H1 (cell line): ENCODE measurements around the gene FARS2. TPM values are rescaled to one million over a fixed set of nuclear protein-coding genes. Genes with fewer than 3 reads are reported as not detected.

Source experiments
- CTCF ChIA-PET: fragments of 300-600 bp; sonication (Branson Sonifier 250); formaldehyde crosslinking; loops from one replicate; lab custom pipeline; 2021; ENCODE audit not compliant: partially characterized antibody; lab: Charles Lee
- POLR2A ChIA-PET: fragments of 300-600 bp; sonication (Branson Sonifier 250); formaldehyde crosslinking; loops from one replicate; lab custom pipeline; 2021; ENCODE audit warnings: inconsistent platforms; ENCODE audit not compliant: partially characterized antibody; lab: Charles Lee
- DNase-seq, 2 experiments: peaks; one replicate each; pipeline versions ENCODE4 v3.0.0 to v3.0.0-alpha.2; 2010 to 2022; ENCODE audit warnings: low spot score in 2 of 2, low read depth in 1 of 2, mixed read lengths in 1 of 2
- FAIRE-seq: peaks from 2 replicates; lab custom pipeline; 2011; peaks lifted over from hg19 to GRCh38; lab: Jason Lieb, UNC
- H2AFZ ChIP-seq: 2 replicates; pipeline ENCODE4 v1.8.1; 2012; ENCODE audit warnings: low read length, inconsistent platforms
- H2AK5ac ChIP-seq: 2 replicates; pipeline ENCODE4 v1.6.1; 2013; ENCODE audit warnings: low read depth, low read length
- H2BK120ac ChIP-seq: replicated peaks from 2 replicates; pipeline ENCODE3; 2013; ENCODE audit warnings: low read depth, low read length, inconsistent platforms
- H2BK12ac ChIP-seq: 2 replicates; pipeline ENCODE4 v1.6.1; 2013; ENCODE audit warnings: low read depth, low read length
- H2BK15ac ChIP-seq: 2 replicates; pipeline ENCODE4 v1.6.1; 2013; ENCODE audit warnings: low read length
- H2BK20ac ChIP-seq: 2 replicates; pipeline ENCODE4 v1.6.1; 2013; ENCODE audit warnings: low read length
- H2BK5ac ChIP-seq: 2 replicates; pipeline ENCODE4 v1.6.1; 2013; ENCODE audit warnings: low read depth, low read length
- H3K14ac ChIP-seq: 2 replicates; pipeline ENCODE4 v1.6.1; 2013; ENCODE audit warnings: inconsistent platforms; ENCODE audit not compliant: insufficient read length
- H3K18ac ChIP-seq: 2 replicates; pipeline ENCODE4 v1.6.1; 2013; ENCODE audit warnings: low read length; ENCODE audit errors: extremely low read depth
- H3K23ac ChIP-seq: 2 replicates; pipeline ENCODE4 v1.6.1; 2013; ENCODE audit warnings: inconsistent platforms; ENCODE audit not compliant: insufficient read length
- H3K23me2 ChIP-seq: 2 replicates; pipeline ENCODE4 v1.6.1; 2013; ENCODE audit warnings: low read depth, low read length
- H3K27ac ChIP-seq: 2 replicates; pipeline ENCODE4 v1.6.1; 2011; ENCODE audit warnings: low read depth, low read length, inconsistent platforms
- H3K27me3 ChIP-seq, 4 experiments: replicated peaks in 1 of 4; 1 replicate in 1 of 4; 2 replicates in 3 of 4; pipeline versions ENCODE4 v1.6.1 to v1.8.1; 2011 to 2013; ENCODE audit warnings: low read length in 3 of 4, mild to moderate bottlenecking in 3 of 4, inconsistent platforms in 2 of 4, mixed read lengths in 2 of 4, moderate library complexity in 1 of 4; ENCODE audit not compliant: control insufficient read depth in 3 of 4, insufficient read depth in 3 of 4; ENCODE audit errors: extremely low read depth in 1 of 4
- H3K36me3 ChIP-seq, 4 experiments: 2 replicates each; pipeline versions ENCODE4 v1.6.1 to v1.8.1; 2011 to 2013; ENCODE audit warnings: mild to moderate bottlenecking in 4 of 4, low read length in 3 of 4, moderate library complexity in 2 of 4, control low read depth in 1 of 4, inconsistent platforms in 1 of 4; ENCODE audit not compliant: insufficient read depth in 4 of 4, control insufficient read depth in 2 of 4
- H3K4ac ChIP-seq: replicated peaks from 2 replicates; pipeline ENCODE3; 2013; ENCODE audit warnings: low read length, low read depth, mixed read lengths, inconsistent platforms; ENCODE audit not compliant: insufficient read length
- H3K4me1 ChIP-seq, 4 experiments: replicated peaks in 1 of 4; 1 replicate in 1 of 4; 2 replicates in 3 of 4; pipeline versions ENCODE4 v1.6.1 to v1.8.1; 2011 to 2013; ENCODE audit warnings: low read length in 3 of 4, inconsistent platforms in 2 of 4, mixed read lengths in 1 of 4; ENCODE audit not compliant: insufficient read depth in 4 of 4, control insufficient read depth in 3 of 4
- H3K4me2 ChIP-seq, 2 experiments: 2 replicates each; pipeline versions ENCODE4 v1.6.1 to v1.8.1; 2011 to 2013; ENCODE audit warnings: low read depth in 2 of 2, low read length in 2 of 2, control low read depth in 1 of 2, inconsistent platforms in 1 of 2, mild to moderate bottlenecking in 1 of 2; ENCODE audit not compliant: insufficient read depth in 1 of 2
- H3K4me3 ChIP-seq, 4 experiments: fragments of 200-600, 300-600 bp in 1 of 4; sonication (generic), shearing (Covaris generic), sonication (Bioruptor Twin) in 1 of 4; 2 replicates each; pipeline versions ENCODE4 v1.5.1 to v1.8.1; 2011 to 2016; ENCODE audit warnings: low read length in 4 of 4, low read depth in 3 of 4, control low read depth in 2 of 4, inconsistent platforms in 2 of 4, mild to moderate bottlenecking in 2 of 4, mixed read lengths in 1 of 4, moderate library complexity in 1 of 4; ENCODE audit not compliant: insufficient read depth in 2 of 4; ENCODE audit errors: extremely low read depth in 1 of 4
- H3K56ac ChIP-seq: replicated peaks from 2 replicates; pipeline ENCODE3; 2013; ENCODE audit warnings: low read depth, mild to moderate bottlenecking, mixed read lengths, low read length, inconsistent platforms; ENCODE audit not compliant: insufficient read length
- H3K79me1 ChIP-seq: 2 replicates; pipeline ENCODE4 v1.6.1; 2013; ENCODE audit warnings: low read depth, low read length, control low read depth
- H3K79me2 ChIP-seq, 2 experiments: 2 replicates each; pipeline versions ENCODE4 v1.6.1 to v1.8.1; 2012 to 2013; ENCODE audit warnings: low read length in 2 of 2, mild to moderate bottlenecking in 2 of 2, inconsistent platforms in 1 of 2; ENCODE audit not compliant: insufficient read depth in 2 of 2, control insufficient read depth in 1 of 2
- H3K9ac ChIP-seq, 4 experiments: replicated peaks in 1 of 4; 1 replicate in 1 of 4; 2 replicates in 3 of 4; pipeline versions ENCODE4 v1.6.1 to v1.8.1; 2011 to 2013; ENCODE audit warnings: low read depth in 3 of 4, low read length in 3 of 4, control low read depth in 2 of 4, mild to moderate bottlenecking in 2 of 4, moderate library complexity in 2 of 4, inconsistent platforms in 1 of 4; ENCODE audit errors: extremely low read depth in 1 of 4
- H3K9me3 ChIP-seq, 2 experiments: 2 replicates each; pipeline versions ENCODE4 v1.6.1 to v1.8.1; 2012 to 2013; ENCODE audit warnings: mild to moderate bottlenecking in 2 of 2, moderate library complexity in 2 of 2, control low read depth in 1 of 2, inconsistent platforms in 1 of 2, low read depth in 1 of 2, low read length in 1 of 2, mixed read lengths in 1 of 2; ENCODE audit not compliant: insufficient read depth in 2 of 2
- H4K20me1 ChIP-seq, 2 experiments: replicated peaks in 1 of 2; 2 replicates each; pipeline versions ENCODE3 to v1.8.1; 2011 to 2013; ENCODE audit warnings: inconsistent platforms in 2 of 2, low read length in 2 of 2, mild to moderate bottlenecking in 1 of 2; ENCODE audit not compliant: insufficient read depth in 2 of 2, control insufficient read depth in 1 of 2
- H4K5ac ChIP-seq: 2 replicates; pipeline ENCODE4 v1.6.1; 2013; ENCODE audit warnings: low read length, low read depth, mixed read lengths, inconsistent platforms; ENCODE audit not compliant: insufficient read length
- H4K8ac ChIP-seq: 2 replicates; pipeline ENCODE4 v1.8.0; 2013; ENCODE audit warnings: mild to moderate bottlenecking, moderate library complexity, low read length, inconsistent platforms; ENCODE audit not compliant: insufficient read depth; ENCODE audit errors: extremely low read depth
- H4K91ac ChIP-seq: replicated peaks from 2 replicates; pipeline ENCODE3; 2013; ENCODE audit warnings: low read length, mixed read lengths, inconsistent platforms; ENCODE audit not compliant: insufficient read length
- ASH2L ChIP-seq: fragments of 200-600, 300-600 bp; sonication (generic); IDR thresholded peaks from one replicate; pipeline ENCODE4 v1.7.1; 2017; ENCODE audit warnings: low read length
- BCL11A ChIP-seq, 2 experiments: IDR thresholded peaks; one replicate each; pipeline ENCODE4 v1.6.1; 2011; ENCODE audit warnings: low read depth in 2 of 2, low read length in 2 of 2, mild to moderate bottlenecking in 2 of 2
- CEBPB ChIP-seq: IDR thresholded peaks from 2 replicates; pipeline ENCODE4 v1.6.1; 2012; ENCODE audit warnings: low read depth, low read length
- CREB1 ChIP-seq: IDR thresholded peaks from 2 replicates; pipeline ENCODE4 v1.6.1; 2012; ENCODE audit warnings: inconsistent platforms
- GABPA ChIP-seq: IDR thresholded peaks from 2 replicates; pipeline ENCODE4 v1.6.1; 2011; ENCODE audit warnings: mild to moderate bottlenecking, low read length, moderate library complexity, borderline replicate concordance; ENCODE audit not compliant: insufficient read depth
- HDAC2 ChIP-seq, 2 experiments: fragments of 300-600 bp in 1 of 2; sonication (generic) in 1 of 2; IDR thresholded peaks; 2 replicates each; pipeline ENCODE4 v1.6.1; 2011 to 2012; ENCODE audit warnings: low read depth in 2 of 2, low read length in 2 of 2, mild to moderate bottlenecking in 2 of 2, moderate library complexity in 2 of 2, borderline replicate concordance in 1 of 2, inconsistent platforms in 1 of 2
- HDAC6 ChIP-seq: IDR thresholded peaks from one replicate; pipeline ENCODE4 v1.7.1; 2012; ENCODE audit warnings: low read depth, mild to moderate bottlenecking, inconsistent platforms, low read length, moderate library complexity
- POLR2A ChIP-seq, 2 experiments: IDR thresholded peaks; 1 replicate in 1 of 2; 2 replicates in 1 of 2; pipeline ENCODE4 v1.6.1; 2011; ENCODE audit warnings: low read depth in 2 of 2, low read length in 2 of 2, mild to moderate bottlenecking in 2 of 2; ENCODE audit errors: control extremely low read depth in 1 of 2
- RBBP5 ChIP-seq: IDR thresholded peaks from 2 replicates; pipeline ENCODE4 v1.7.1; 2012; ENCODE audit warnings: low read depth, mild to moderate bottlenecking, inconsistent platforms, low read length, moderate library complexity, borderline replicate concordance
- SIN3A ChIP-seq, 2 experiments: IDR thresholded peaks in 1 of 2; conservative IDR thresholded peaks in 1 of 2; 2 replicates each; pipeline ENCODE4 v1.6.1; 2011 to 2012; ENCODE audit warnings: low read length in 2 of 2, improper control_type of control experiment in 1 of 2, low read depth in 1 of 2, mild to moderate bottlenecking in 1 of 2
- TAF1 ChIP-seq: IDR thresholded peaks from 2 replicates; pipeline ENCODE4 v1.6.1; 2011; ENCODE audit warnings: mild to moderate bottlenecking, low read depth, low read length
- TAF7 ChIP-seq: optimal IDR thresholded peaks from 2 replicates; pipeline ENCODE3; 2011; ENCODE audit warnings: low read depth, mild to moderate bottlenecking, inconsistent platforms, low read length, moderate library complexity, borderline replicate concordance
- WGBS, 2 experiments: shearing (Covaris generic) in 1 of 2; methylation state at CpG; one replicate each; pipeline versions ENCODE4 v1.1.6 to v1.1.7; 2013 to 2015; ENCODE audit warnings: low lambda C conversion rate in 2 of 2, mixed read lengths in 2 of 2, inconsistent platforms in 1 of 2, low coverage in 1 of 2, missing lambda C conversion rate in 1 of 2; ENCODE audit not compliant: insufficient replicate concordance in 2 of 2, insufficient coverage in 1 of 2, insufficient read length in 1 of 2; ENCODE audit errors: extremely low coverage in 1 of 2, missing lambda C conversion rate in 1 of 2; 5-methylcytosine and 5-hydroxymethylcytosine counted together
- polyA plus RNA-seq, 7 experiments: library from polyadenylated mRNA; depleted of rRNA in 3 of 7; stranded (reverse) in 5 of 7; unstranded in 2 of 7; fragments of >200 nt in 5 of 7; fragments of 200-250 nt in 2 of 7; gene quantifications; 1 replicate in 5 of 7; 2 replicates in 1 of 7; 4 replicates in 1 of 7; pipeline versions ENCODE4 v1.2.1 to v1.2.3, GENCODE V29; 2011 to 2013; ENCODE audit warnings: missing spikeins in 2 of 7, mixed read lengths in 2 of 7
- total RNA-seq: library from RNA; stranded (reverse); fragmentation: NEBNext Ultra II Directional; extraction: Animal tissue kit (Norgen Biotek cat#: 25700); gene quantifications from 2 replicates; pipeline ENCODE4 v1.2.1, GENCODE V29; 2021
- TF ChIP-seq, protein P1 (sequence below): IDR thresholded peaks from 2 replicates; pipeline ENCODE4 v1.6.1; 2011; ENCODE audit warnings: low read depth, mild to moderate bottlenecking, low read length; ENCODE audit not compliant: insufficient read depth

Gene FARS2
- total and polyA plus RNA-seq, 2 of the 8 experiments (the other 6 are each of a cell fraction or from before 2014, with no cell fraction given): 11.7 to 14.4 TPM

DNA sequence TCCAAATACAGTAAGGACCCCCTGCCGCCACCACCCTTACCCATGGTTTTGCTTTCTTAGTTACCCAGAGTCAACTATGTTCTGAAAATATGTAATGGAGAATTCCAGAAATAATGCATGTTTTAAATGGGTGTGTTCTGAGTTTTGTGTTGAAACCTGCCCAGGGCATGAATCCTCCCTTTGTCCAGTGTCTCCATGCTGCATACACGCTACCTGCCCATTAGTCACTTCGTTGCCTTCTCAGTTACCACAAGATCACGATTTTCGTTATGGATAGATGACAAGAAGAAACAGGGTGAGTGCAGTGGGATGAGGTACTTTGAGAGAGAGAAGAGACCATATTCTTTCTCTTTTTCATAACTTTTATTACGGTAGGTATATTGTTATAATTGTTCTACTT is 10.6 kb downstream of the FARS2 start:
- no peaks in the 10 kb centered on the region for H3K79me2 ChIP-seq
- H4K91ac ChIP-seq: no peak overlapping the region
- ChIA-PET CTCF (no interaction called here), POLR2A (interaction anchor here (0.7 to 1.2 kb wide), 2 partner anchors 9 to 31 kb away, joined by 3 read pairs; no protein-coding TSS in a partner anchor)
- WGBS, 2 experiments: 93% methylated on average over 6 of the region's 6 CpGs; no CpG with 5 or more reads in 1 of the 2 experiments
- DNase-seq (no peak), FAIRE-seq (no peak)
- peaks cover 0 to 3% of the 10 kb centered on the region in 2 experiments for H4K20me1 ChIP-seq
- no peak overlapping the region for H3K23ac ChIP-seq
- no peaks in the 10 kb centered on the region; the same call in 1 of the 2 replicates for H3K79me1 ChIP-seq
- H2BK20ac ChIP-seq: no peak overlapping the region
- no peak overlapping the region for H3K9ac ChIP-seq
- no peaks in the 10 kb centered on the region; a peak in 1 of 8 replicates for H3K36me3 ChIP-seq
- H2BK120ac ChIP-seq: no peak overlapping the region
- no peak overlapping the region for H2BK5ac ChIP-seq
- H3K23me2 ChIP-seq: no peaks in the 10 kb centered on the region
- H3K4ac ChIP-seq: no peak overlapping the region
- H2AFZ ChIP-seq: no peak overlapping the region
- no peak overlapping the region for H3K4me2 ChIP-seq
- no peak overlapping the region for H4K5ac ChIP-seq
- H2AK5ac ChIP-seq: no peak overlapping the region
- no peak overlapping the region for H4K8ac ChIP-seq
- H3K4me3 ChIP-seq: no peak overlapping the region
- no peak overlapping the region for H3K27ac ChIP-seq
- no peaks in the 10 kb centered on the region for H3K9me3 ChIP-seq
- no peak overlapping the region for H2BK12ac ChIP-seq
- no peak overlapping the region for H3K14ac ChIP-seq
- no peaks in the 10 kb centered on the region for H3K27me3 ChIP-seq
- peaks cover 0 to 6% (median 0%) of the 10 kb centered on the region in 4 experiments; a peak in 1 of 7 replicates for H3K4me1 ChIP-seq
- no peak overlapping the region for H3K18ac ChIP-seq
- H2BK15ac ChIP-seq: no peak overlapping the region
- H3K56ac ChIP-seq: no peak overlapping the region
- no peak for TF ChIP-seq ASH2L
- no peak for TF ChIP-seq CREB1
- TF ChIP-seq HDAC6: no peak
- TF ChIP-seq POLR2A (IDR thresholded peaks at IDR 0.05; ENCODE audit: control extremely low read depth in 1 of 2, low read depth in 2 of 2, low read length in 2 of 2): no peak
- TF ChIP-seq BCL11A (IDR thresholded peaks at IDR 0.05; ENCODE audit: low read depth in 2 of 2, low read length in 2 of 2): no peak
- no peak for TF ChIP-seq GABPA
- TF ChIP-seq CEBPB: no peak
- no peak for TF ChIP-seq TAF1
- TF ChIP-seq RBBP5: no peak
- no peak for TF ChIP-seq TAF7
- TF ChIP-seq SIN3A (conservative IDR thresholded peaks at IDR 0.05 in 1 of 2, IDR thresholded peaks at IDR 0.05 in 1 of 2; ENCODE audit: low read depth in 1 of 2, low read length in 2 of 2): no peak
- TF ChIP-seq, protein P1, sequence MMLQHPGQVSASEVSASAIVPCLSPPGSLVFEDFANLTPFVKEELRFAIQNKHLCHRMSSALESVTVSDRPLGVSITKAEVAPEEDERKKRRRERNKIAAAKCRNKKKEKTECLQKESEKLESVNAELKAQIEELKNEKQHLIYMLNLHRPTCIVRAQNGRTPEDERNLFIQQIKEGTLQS: no peak
- no peak for TF ChIP-seq HDAC2 (IDR thresholded peaks at IDR 0.05; ENCODE audit: borderline replicate concordance in 1 of 2, low read depth in 2 of 2, low read length in 2 of 2)
